ENCODE results near the gene EPHB4. TPM values are rescaled to one million over a fixed set of nuclear protein-coding genes. Genes with fewer than 3 reads are reported as not detected.
A peak's percentile ranks its signal among the peaks of the same experiment; 100 is the strongest.

The EPHB4 gene
- total RNA-seq, 1 experiment from 2014 or later: 120 TPM

- H3K4me3 Mint-ChIP-seq: peak overlapping the region; percentile 77
- ATAC-seq (peak; percentile 36), DNase-seq (ENCODE audit: low spot score) (peak; percentile 93)
- POLR2A ChIA-PET: interaction anchor here (0.6 to 2.2 kb wide), 10 partner anchors 10 to 274 kb away, joined by 3 to 53 read pairs (median 8); partner anchors contain the start of genes EPHB4, FBXO24, LRCH4 and POP7
- CTCF ChIA-PET: interaction anchor here (1.0 to 2.9 kb wide), 7 partner anchors 10 to 337 kb away, joined by 3 to 49 read pairs (median 12); partner anchors contain the start of genes EPHB4, POP7 and SLC12A9
- no peaks in the 10 kb centered on the region for H3K9me3 Mint-ChIP-seq
- H3K4me1 Mint-ChIP-seq: peaks cover 37% of the 10 kb centered on the region
- peaks cover 6% of the 10 kb centered on the region; the same call in 1 of the 2 replicates for H3K36me3 Mint-ChIP-seq
- no peaks in the 10 kb centered on the region for H3K27me3 Mint-ChIP-seq (ENCODE audit: low read depth)
- H3K27ac Mint-ChIP-seq: peak overlapping the region; percentile 100
- TF ChIP-seq CDX4 (CRISPR knock-in tag; IDR thresholded peaks at IDR 0.05; ENCODE audit: borderline replicate concordance) (no peak), ZNF317 (CRISPR knock-in tag; IDR thresholded peaks at IDR 0.05; ENCODE audit: borderline replicate concordance, low read depth) (no peak), E2F5 (CRISPR knock-in tag; IDR thresholded peaks at IDR 0.05) (peak; percentile 81; the same call in 1 of the 2 replicates), ZMAT4 (CRISPR knock-in tag; IDR thresholded peaks at IDR 0.05) (no peak), MLX (CRISPR knock-in tag; IDR thresholded peaks at IDR 0.05) (no peak), PRRX2 (CRISPR knock-in tag; IDR thresholded peaks at IDR 0.05) (0 out of 2 replicates have a peak, but pooled peaks have one; percentile 2), NFATC4 (CRISPR knock-in tag; IDR thresholded peaks at IDR 0.05) (no peak), CREB1 (CRISPR knock-in tag; IDR thresholded peaks at IDR 0.05) (0 out of 2 replicates have a peak, but pooled peaks have one; percentile 48), ATF1 (CRISPR knock-in tag; IDR thresholded peaks at IDR 0.05) (0 out of 2 replicates have a peak, but pooled peaks have one; percentile 60), ZBTB43 (CRISPR knock-in tag; IDR thresholded peaks at IDR 0.05) (0 out of 2 replicates have a peak, but pooled peaks have one; percentile 39), SMAD4 (CRISPR knock-in tag; IDR thresholded peaks at IDR 0.05) (no peak), CTCF (IDR thresholded peaks at IDR 0.05) (no peak), GTF2I (CRISPR knock-in tag; conservative IDR thresholded peaks at IDR 0.05) (0 out of 2 replicates have a peak, but pooled peaks have one; percentile 31), AR (CRISPR knock-in tag; IDR thresholded peaks at IDR 0.05) (peak; percentile 44; the same call in 1 of the 2 replicates), RELA (CRISPR knock-in tag; IDR thresholded peaks at IDR 0.05; ENCODE audit: borderline replicate concordance) (0 out of 2 replicates have a peak, but pooled peaks have one; percentile 40), USF2 (CRISPR knock-in tag; IDR thresholded peaks at IDR 0.05) (peak; percentile 99), RORB (CRISPR knock-in tag; IDR thresholded peaks at IDR 0.05) (no peak), KAT7 (CRISPR knock-in tag; IDR thresholded peaks at IDR 0.05; ENCODE audit: borderline replicate concordance) (no peak), SP1 (CRISPR knock-in tag; conservative IDR thresholded peaks at IDR 0.05) (peak; percentile 84), HMGA2 (CRISPR knock-in tag; IDR thresholded peaks at IDR 0.05) (no peak), FOXP4 (CRISPR knock-in tag; IDR thresholded peaks at IDR 0.05) (0 out of 2 replicates have a peak, but pooled peaks have one; percentile 59), SOX15 (CRISPR knock-in tag; IDR thresholded peaks at IDR 0.05) (no peak)
Observed at GRCh38 chr7:100837099-100837836, 9.9 kb upstream of the EPHB4 start.
